OCI-LY1 (cell line): ENCODE results near the gene BIK.

Experiments
- H2AFZ ChIP-seq: fragments of 200-600 bp; sonication (generic), shearing (Covaris generic); 2 replicates; pipeline ENCODE4 v1.6.0; 2014; ENCODE audit warnings: antibody characterized with exemption, mild to moderate bottlenecking, low read length
- H3F3A ChIP-seq: fragments of 200-600 bp; sonication (generic), shearing (Covaris generic); 2 replicates; pipeline ENCODE4 v1.6.0; 2014; ENCODE audit warnings: mild to moderate bottlenecking, antibody characterized with exemption, low read length, moderate library complexity; ENCODE audit not compliant: insufficient read depth
- H3K27ac ChIP-seq: fragments of 200-600 bp; sonication (generic); 2 replicates; pipeline ENCODE4 v1.5.1; 2014; ENCODE audit warnings: low read length, mixed run types, mild to moderate bottlenecking, low read depth; ENCODE audit not compliant: poor library complexity, severe bottlenecking
- H3K27me3 ChIP-seq: fragments of 200-600 bp; sonication (generic); 2 replicates; pipeline ENCODE4 v1.6.0; 2014; ENCODE audit warnings: antibody characterized with exemption, mild to moderate bottlenecking, low read length, moderate library complexity; ENCODE audit not compliant: insufficient read depth
- H3K36me3 ChIP-seq: fragments of 200-600 bp; sonication (generic); 2 replicates; pipeline ENCODE4 v1.6.1; 2014; ENCODE audit warnings: mild to moderate bottlenecking, antibody characterized with exemption, low read length, moderate library complexity, mixed read lengths; ENCODE audit not compliant: insufficient read depth
- H3K4me1 ChIP-seq: fragments of 200-600 bp; sonication (generic); 2 replicates; pipeline ENCODE4 v1.5.1; 2014; ENCODE audit warnings: mild to moderate bottlenecking, low read length, moderate library complexity; ENCODE audit not compliant: insufficient read depth, severe bottlenecking
- H3K4me2 ChIP-seq: fragments of 200-600 bp; sonication (generic), shearing (Covaris generic); 2 replicates; pipeline ENCODE4 v1.6.1; 2014; ENCODE audit warnings: low read length
- H3K4me3 ChIP-seq: fragments of 200-600 bp; sonication (generic); 2 replicates; pipeline ENCODE4 v1.5.1; 2014; ENCODE audit warnings: low read length, low read depth, mild to moderate bottlenecking, mixed read lengths; ENCODE audit not compliant: poor library complexity, severe bottlenecking
- H3K79me2 ChIP-seq: fragments of 200-600 bp; shearing (Covaris generic); 2 replicates; pipeline ENCODE4 v1.6.1; 2016; ENCODE audit warnings: mixed run types, low read length, mixed read lengths; ENCODE audit not compliant: insufficient read depth
- H3K9ac ChIP-seq: fragments of 200-600 bp; sonication (generic), shearing (Covaris generic); 2 replicates; pipeline ENCODE4 v1.6.1; 2014; ENCODE audit warnings: mild to moderate bottlenecking, low read length, mixed read lengths
- H3K9me2 ChIP-seq: fragments of 200-600 bp; sonication (generic), shearing (Covaris generic); 2 replicates; pipeline ENCODE4 v1.6.1; 2014; ENCODE audit warnings: low read depth, mild to moderate bottlenecking, low read length, mixed read lengths
- H3K9me3 ChIP-seq: fragments of 200-600 bp; shearing (Covaris generic); 2 replicates; pipeline ENCODE4 v1.6.1; 2014; ENCODE audit warnings: low read length, mixed read lengths
- H4K20me1 ChIP-seq: fragments of 200-600 bp; sonication (generic), shearing (Covaris generic); 2 replicates; pipeline ENCODE4 v1.6.0; 2016; ENCODE audit warnings: mild to moderate bottlenecking, low read length; ENCODE audit not compliant: insufficient read depth
- CTCF ChIP-seq: fragments of 200-600 bp; sonication (generic), shearing (Covaris generic); IDR thresholded peaks from 2 replicates; pipeline ENCODE4 v1.5.1; 2017; ENCODE audit warnings: mild to moderate bottlenecking, antibody characterized with exemption, low read length, moderate library complexity, mixed read lengths
- EZH2 ChIP-seq: fragments of 200-600 bp; sonication (generic), shearing (Covaris generic); IDR thresholded peaks from 2 replicates; pipeline ENCODE4 v1.8.0; 2017; ENCODE audit warnings: borderline replicate concordance, mixed run types, mild to moderate bottlenecking, antibody characterized with exemption, low read length, moderate library complexity, mixed read lengths

BIK gene

GRCh38 chr22:43116932-43117331, 6.4 kb downstream of the BIK start:
- H3K4me1 ChIP-seq, result peaks cover 98% of the 10 kb centered on the region
- H3K36me3 ChIP-seq, result peaks cover 15% of the 10 kb centered on the region; the same call in 1 of the 2 replicates
- H4K20me1 ChIP-seq, result no peaks in the 10 kb centered on the region
- no peak overlapping the region for H3K4me3 ChIP-seq
- no peaks in the 10 kb centered on the region for H3K27me3 ChIP-seq
- no peak overlapping the region for H2AFZ ChIP-seq
- H3K9me2 ChIP-seq, result no peaks in the 10 kb centered on the region
- TF ChIP-seq CTCF (no peak), EZH2 (no peak)
- peak overlapping the region; percentile 96 for H3K27ac ChIP-seq
- H3K79me2 ChIP-seq, result peaks cover 41% of the 10 kb centered on the region
- H3K9me3 ChIP-seq, result no peaks in the 10 kb centered on the region
- H3K4me2 ChIP-seq, result peak overlapping the region; percentile 54; the same call in 1 of the 2 replicates
- 0 out of 2 replicates have a peak, but pooled peaks cover 3% of the 10 kb centered on the region for H3F3A ChIP-seq
- no peak overlapping the region; the same call in 1 of the 2 replicates for H3K9ac ChIP-seq

- Histone ChIP-seq H3K9me3 (no peaks in the 10 kb centered on the region), H3K4me2 (peak overlapping the region; percentile 59), H2AFZ (no peak overlapping the region), H3K27me3 (no peaks in the 10 kb centered on the region), H4K20me1 (no peaks in the 10 kb centered on the region), H3K27ac (peak overlapping the region; percentile 96), H3K79me2 (peaks cover 32% of the 10 kb centered on the region), H3K4me3 (peak overlapping the region; percentile 34), H3K9me2 (no peaks in the 10 kb centered on the region), H3K9ac (peak overlapping the region; percentile 54), H3F3A (peaks cover 11% of the 10 kb centered on the region), H3K36me3 (peaks cover 15% of the 10 kb centered on the region; the same call in 1 of the 2 replicates), H3K4me1 (peaks cover 98% of the 10 kb centered on the region)
- TF ChIP-seq EZH2 (no peak), CTCF (no peak)
Measured at GRCh38 chr22:43118024-43118849, 7.7 kb downstream of the BIK start.

GRCh38 chr22:43118953-43119458, 8.5 kb downstream of the BIK start:
- Histone ChIP-seq H3K9ac (peak overlapping the region; percentile 54; the same call in 1 of the 2 replicates), H3F3A (peaks cover 11% of the 10 kb centered on the region), H3K27me3 (no peaks in the 10 kb centered on the region), H3K9me3 (no peaks in the 10 kb centered on the region), H3K4me3 (peak overlapping the region; percentile 34), H3K27ac (peak overlapping the region; percentile 96), H3K9me2 (no peaks in the 10 kb centered on the region), H3K4me2 (peak overlapping the region; percentile 59), H4K20me1 (no peaks in the 10 kb centered on the region), H3K4me1 (peaks cover 98% of the 10 kb centered on the region), H2AFZ (no peak overlapping the region), H3K36me3 (peaks cover 14% of the 10 kb centered on the region; the same call in 1 of the 2 replicates), H3K79me2 (peaks cover 26% of the 10 kb centered on the region)
- TF ChIP-seq EZH2 (no peak), CTCF (no peak)
